Activated CD8-positive, alpha-beta memory T cell treated with anti-CD3 and anti-CD28 coated beads for 36 hours (primary cell): ENCODE results near the gene NRXN3. TPM values are rescaled to one million over a fixed set of nuclear protein-coding genes. Genes with fewer than 3 reads are reported as not detected.

Experiments used
- CTCF ChIA-PET: fragments of 350-600 bp; sonication (Branson Sonifier 250); formaldehyde crosslinking; loops from one replicate; lab custom pipeline; 2021; ENCODE audit warnings: antibody characterized with exemption; lab: Charles Lee
- POLR2A ChIA-PET: fragments of 350-600 bp; sonication (Branson Sonifier 250); formaldehyde crosslinking; loops from one replicate; lab custom pipeline; 2021; ENCODE audit warnings: antibody characterized with exemption; lab: Charles Lee
- total RNA-seq, 2 experiments: library from RNA; stranded (reverse); gene quantifications; one replicate each; pipeline ENCODE4 v1.2.3, GENCODE V29; 2021

NRXN3 gene
- total RNA-seq, 2 experiments from 2014 or later, result not detected

- ChIA-PET POLR2A (no interaction called here), CTCF (no interaction called here)
Observed at GRCh38 chr14:79834868-79835267, 1664.7 kb downstream of the NRXN3 start.

GRCh38 chr14:79836577-79836976, 1666.4 kb downstream of the NRXN3 start:
- ChIA-PET CTCF (no interaction called here), POLR2A (no interaction called here)

GRCh38 chr14:79837699-79838098, 1667.5 kb downstream of the NRXN3 start:
- CTCF ChIA-PET, result no interaction called here
- POLR2A ChIA-PET, result no interaction called here

- CTCF ChIA-PET, result no interaction called here
- POLR2A ChIA-PET, result no interaction called here
Observed at GRCh38 chr14:79840103-79840502, 1669.9 kb downstream of the NRXN3 start.

- ChIA-PET CTCF (no interaction called here), POLR2A (no interaction called here)
Observed at GRCh38 chr14:79840831-79841230, 1670.7 kb downstream of the NRXN3 start.

GRCh38 chr14:79841433-79841832, 1671.3 kb downstream of the NRXN3 start:
- ChIA-PET CTCF (no interaction called here), POLR2A (no interaction called here)

- ChIA-PET CTCF (no interaction called here), POLR2A (no interaction called here)
Observed at GRCh38 chr14:79842270-79842669, 1672.1 kb downstream of the NRXN3 start.

GRCh38 chr14:79852950-79853744, 1683.0 kb downstream of the NRXN3 start:
- CTCF ChIA-PET, result no interaction called here
- POLR2A ChIA-PET, result no interaction called here

- ChIA-PET CTCF (no interaction called here), POLR2A (no interaction called here)
Observed at GRCh38 chr14:79855789-79856188, 1685.6 kb downstream of the NRXN3 start.

GRCh38 chr14:79856381-79856780, 1686.2 kb downstream of the NRXN3 start:
- ChIA-PET CTCF (no interaction called here), POLR2A (no interaction called here)

- ChIA-PET CTCF (no interaction called here), POLR2A (no interaction called here)
Observed at GRCh38 chr14:79861111-79861510, 1690.9 kb downstream of the NRXN3 start.

GRCh38 chr14:79862045-79862444, 1691.9 kb downstream of the NRXN3 start:
- CTCF ChIA-PET, result no interaction called here

GRCh38 chr14:79871136-79871535, 1701.0 kb downstream of the NRXN3 start:
- ChIA-PET CTCF (no interaction called here), POLR2A (no interaction called here)

More at GRCh38 chr14:79862045-79862444, 1691.9 kb downstream of the NRXN3 start:
- POLR2A ChIA-PET, result no interaction called here

GRCh38 chr14:79878229-79878628, 1708.1 kb downstream of the NRXN3 start:
- CTCF ChIA-PET, result no interaction called here
- POLR2A ChIA-PET, result no interaction called here

GRCh38 chr14:79878785-79879184, 1708.6 kb downstream of the NRXN3 start:
- ChIA-PET CTCF (no interaction called here), POLR2A (no interaction called here)

- CTCF ChIA-PET, result no interaction called here
Observed at GRCh38 chr14:79881299-79881698, 1711.1 kb downstream of the NRXN3 start.

GRCh38 chr14:79890527-79890926, 1720.4 kb downstream of the NRXN3 start:
- ChIA-PET CTCF (no interaction called here), POLR2A (no interaction called here)

More at GRCh38 chr14:79881299-79881698, 1711.1 kb downstream of the NRXN3 start:
- POLR2A ChIA-PET, result no interaction called here

GRCh38 chr14:79896009-79896408, 1725.8 kb downstream of the NRXN3 start:
- CTCF ChIA-PET, result no interaction called here

GRCh38 chr14:79899610-79900009, 1729.4 kb downstream of the NRXN3 start:
- ChIA-PET CTCF (no interaction called here), POLR2A (no interaction called here)

More at GRCh38 chr14:79896009-79896408, 1725.8 kb downstream of the NRXN3 start:
- POLR2A ChIA-PET, result no interaction called here

GRCh38 chr14:79904497-79904896, 1734.3 kb downstream of the NRXN3 start:
- CTCF ChIA-PET, result no interaction called here

GRCh38 chr14:79906994-79907393, 1736.8 kb downstream of the NRXN3 start:
- POLR2A ChIA-PET, result no interaction called here
- CTCF ChIA-PET, result no interaction called here

More at GRCh38 chr14:79904497-79904896, 1734.3 kb downstream of the NRXN3 start:
- POLR2A ChIA-PET, result no interaction called here
